BE2C (cell line): ENCODE measurements around the gene REEP2.

Source experiments
- DNase-seq: peaks from one replicate; pipeline ENCODE4 v3.0.0-alpha.2; 2020
- H3K27me3 ChIP-seq: fragments of 250-450 bp; sonication (Bioruptor Pico); 2 replicates; pipeline ENCODE4 v1.5.1; 2020; ENCODE audit warnings: mild to moderate bottlenecking
- H3K36me3 ChIP-seq: fragments of 250-450 bp; sonication (Bioruptor Pico); 2 replicates; pipeline ENCODE4 v1.5.1; 2020; ENCODE audit warnings: mild to moderate bottlenecking
- H3K4me1 ChIP-seq: fragments of 250-450 bp; sonication (Bioruptor Pico); 2 replicates; pipeline ENCODE4 v1.5.1; 2020
- H3K4me3 ChIP-seq: 2 replicates; pipeline ENCODE4 v1.5.1; 2011; ENCODE audit warnings: low read depth, low read length
- H3K9me3 ChIP-seq: fragments of 250-450 bp; sonication (Bioruptor Pico); 2 replicates; pipeline ENCODE4 v1.5.1; 2020
- TF ChIP-seq, protein P1 (sequence below): IDR thresholded peaks from 2 replicates; pipeline ENCODE4 v1.5.1; 2012; ENCODE audit warnings: mild to moderate bottlenecking, low read depth, low read length

The REEP2 gene

DNA sequence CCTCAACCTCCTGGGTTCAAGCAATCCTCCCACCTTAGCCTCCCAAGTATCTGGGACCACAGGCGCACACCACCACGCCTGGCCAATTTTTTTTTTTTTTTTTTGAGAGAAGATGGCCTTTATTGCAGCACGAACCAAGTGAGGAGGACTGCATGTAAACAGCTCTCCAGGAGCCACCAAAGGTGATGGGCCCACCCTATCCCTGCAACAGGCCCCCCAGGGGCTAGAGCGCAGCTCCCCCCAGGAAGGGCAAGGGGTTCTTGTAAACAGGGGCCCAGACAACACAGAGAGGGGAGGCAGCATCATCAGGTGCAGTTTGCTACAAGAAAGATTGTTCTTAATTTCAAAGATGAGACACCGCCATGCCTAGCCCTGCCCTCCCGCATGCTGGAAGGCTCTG, 13.9 kb downstream of the REEP2 start:
- Histone ChIP-seq H3K36me3 (no peaks in the 10 kb centered on the region), H3K27me3 (no peaks in the 10 kb centered on the region), H3K4me3 (no peak overlapping the region), H3K9me3 (no peaks in the 10 kb centered on the region), H3K4me1 (peaks cover 12% of the 10 kb centered on the region)
- DNase-seq = no peak
- TF ChIP-seq, protein P1, sequence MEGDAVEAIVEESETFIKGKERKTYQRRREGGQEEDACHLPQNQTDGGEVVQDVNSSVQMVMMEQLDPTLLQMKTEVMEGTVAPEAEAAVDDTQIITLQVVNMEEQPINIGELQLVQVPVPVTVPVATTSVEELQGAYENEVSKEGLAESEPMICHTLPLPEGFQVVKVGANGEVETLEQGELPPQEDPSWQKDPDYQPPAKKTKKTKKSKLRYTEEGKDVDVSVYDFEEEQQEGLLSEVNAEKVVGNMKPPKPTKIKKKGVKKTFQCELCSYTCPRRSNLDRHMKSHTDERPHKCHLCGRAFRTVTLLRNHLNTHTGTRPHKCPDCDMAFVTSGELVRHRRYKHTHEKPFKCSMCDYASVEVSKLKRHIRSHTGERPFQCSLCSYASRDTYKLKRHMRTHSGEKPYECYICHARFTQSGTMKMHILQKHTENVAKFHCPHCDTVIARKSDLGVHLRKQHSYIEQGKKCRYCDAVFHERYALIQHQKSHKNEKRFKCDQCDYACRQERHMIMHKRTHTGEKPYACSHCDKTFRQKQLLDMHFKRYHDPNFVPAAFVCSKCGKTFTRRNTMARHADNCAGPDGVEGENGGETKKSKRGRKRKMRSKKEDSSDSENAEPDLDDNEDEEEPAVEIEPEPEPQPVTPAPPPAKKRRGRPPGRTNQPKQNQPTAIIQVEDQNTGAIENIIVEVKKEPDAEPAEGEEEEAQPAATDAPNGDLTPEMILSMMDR = no peak

DNA sequence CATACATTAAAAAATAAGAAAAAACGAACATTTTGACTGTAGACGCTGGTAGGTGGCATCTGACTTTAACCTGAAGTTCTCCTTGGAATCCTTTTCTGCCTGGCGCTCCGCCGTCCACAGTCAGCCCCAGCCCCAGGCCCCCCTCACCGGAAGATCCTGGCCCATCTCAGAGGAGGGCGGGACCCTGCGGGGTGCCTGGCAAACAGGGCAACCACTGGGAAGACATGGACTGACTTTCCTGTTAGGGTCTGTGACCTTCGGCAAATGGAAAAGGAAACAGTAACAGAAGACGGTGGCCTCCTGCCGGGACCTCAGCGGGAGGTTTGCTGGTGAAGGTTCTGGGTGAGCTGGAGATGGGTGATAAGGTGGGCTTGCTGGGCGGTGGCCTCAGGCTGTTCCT, 14.7 kb downstream of the REEP2 start:
- Histone ChIP-seq H3K9me3 (no peaks in the 10 kb centered on the region), H3K27me3 (no peaks in the 10 kb centered on the region), H3K4me3 (no peak overlapping the region), H3K4me1 (peaks cover 12% of the 10 kb centered on the region), H3K36me3 (no peaks in the 10 kb centered on the region)
- TF ChIP-seq, protein P1 = no peak
- no peak for DNase-seq

DNA sequence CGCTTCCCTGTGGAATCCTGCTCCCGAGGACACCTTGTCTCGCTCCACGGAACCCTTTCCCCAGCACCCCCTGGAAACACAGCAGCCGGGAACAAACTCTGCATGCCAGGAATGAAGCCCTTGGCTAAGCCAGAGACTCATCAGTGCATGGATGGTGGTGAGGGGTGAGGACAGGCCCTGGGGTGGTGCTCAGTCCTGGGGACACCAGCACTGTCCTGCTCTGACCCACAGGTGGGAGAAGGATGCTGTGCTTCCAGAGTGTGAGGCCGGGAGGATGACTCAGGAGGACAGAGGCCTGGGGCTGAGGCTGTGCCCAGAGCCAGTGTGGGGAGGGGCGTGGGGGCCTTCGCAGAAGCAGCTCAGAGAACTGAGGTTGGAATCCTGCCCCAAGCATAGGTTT, 15.3 kb downstream of the REEP2 start:
- H3K4me3 ChIP-seq = no peak overlapping the region
- no peaks in the 10 kb centered on the region for H3K9me3 ChIP-seq
- no peak for DNase-seq
- TF ChIP-seq, protein P1 = no peak
- H3K36me3 ChIP-seq = no peaks in the 10 kb centered on the region
- H3K27me3 ChIP-seq = no peaks in the 10 kb centered on the region
- H3K4me1 ChIP-seq = peaks cover 7% of the 10 kb centered on the region

DNA sequence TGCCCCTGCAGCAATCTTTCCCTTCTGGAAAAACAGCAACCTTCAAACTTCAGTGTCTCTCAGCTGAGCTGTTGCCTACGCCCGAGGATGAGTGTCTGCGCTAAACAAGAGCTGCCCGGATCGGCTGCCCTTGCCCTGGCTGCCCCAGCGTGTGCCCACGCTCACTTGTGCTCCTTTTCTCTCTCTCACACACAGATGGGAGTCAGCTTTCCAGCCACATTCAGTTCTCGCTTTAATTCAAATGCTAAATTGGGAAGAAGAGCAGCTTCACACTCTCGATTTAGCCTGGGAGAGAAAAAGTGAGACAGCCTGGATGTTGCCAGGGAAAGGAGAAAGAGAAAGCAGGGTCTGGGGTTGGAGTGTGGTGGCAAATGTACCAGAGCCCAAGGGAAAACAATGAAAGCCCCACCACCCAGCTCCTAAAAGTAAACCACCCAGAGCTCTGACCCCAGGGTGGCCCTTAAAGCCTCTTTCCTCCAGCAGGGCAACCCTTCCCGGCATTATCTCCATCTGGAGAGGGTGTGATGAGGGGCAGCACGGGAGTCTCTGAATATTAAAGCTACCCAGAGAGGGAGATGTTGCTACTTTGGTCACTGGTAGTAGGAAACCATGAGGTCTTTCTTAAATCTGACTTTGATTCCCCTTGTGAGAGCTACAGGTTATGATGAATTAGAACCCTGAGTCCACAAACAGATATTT, 16.5 kb downstream of the REEP2 start:
- Histone ChIP-seq H3K9me3 (no peaks in the 10 kb centered on the region), H3K27me3 (no peaks in the 10 kb centered on the region), H3K36me3 (no peaks in the 10 kb centered on the region), H3K4me1 (no peaks in the 10 kb centered on the region), H3K4me3 (no peak overlapping the region)
- no peak for DNase-seq
- TF ChIP-seq, protein P1 = no peak

DNA sequence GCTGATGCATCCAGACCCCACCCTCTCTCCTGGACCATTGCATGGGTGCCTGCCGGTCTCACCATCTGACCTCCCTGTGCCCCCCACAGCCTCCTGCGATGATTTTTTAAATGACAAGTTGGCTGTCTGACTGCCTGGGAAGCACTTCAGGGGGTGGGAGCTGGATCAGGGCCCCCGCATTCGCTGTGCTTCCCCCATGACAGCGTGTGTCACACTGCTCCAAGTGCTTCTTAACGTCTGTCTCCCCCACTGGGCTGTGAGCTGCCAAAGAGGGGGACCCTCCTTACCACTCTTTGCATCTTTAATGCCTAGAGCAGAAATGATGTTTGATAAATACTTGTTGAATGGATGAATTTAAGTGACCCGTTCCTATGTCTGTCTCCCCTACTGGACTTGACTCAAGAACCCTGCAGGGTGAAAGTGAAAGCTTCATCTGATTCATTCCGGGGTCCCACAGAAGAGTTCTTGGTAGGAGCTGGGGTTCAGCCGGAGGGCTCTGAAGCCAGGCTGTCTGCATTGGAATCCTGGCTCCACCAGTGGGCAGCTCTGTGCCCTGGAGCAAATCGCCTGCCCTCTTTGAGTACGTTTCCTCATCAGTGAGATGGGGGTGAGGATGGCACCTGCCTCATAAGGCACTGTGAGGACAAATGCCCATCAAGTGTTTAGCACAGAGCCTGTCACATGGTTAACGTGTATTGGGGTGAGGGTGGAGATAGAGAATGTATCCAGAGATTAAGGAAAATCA, 18.8 kb downstream of the REEP2 start:
- Histone ChIP-seq H3K4me3 (no peak overlapping the region), H3K9me3 (no peaks in the 10 kb centered on the region), H3K36me3 (no peaks in the 10 kb centered on the region), H3K27me3 (no peaks in the 10 kb centered on the region), H3K4me1 (no peaks in the 10 kb centered on the region)
- no peak for DNase-seq
- TF ChIP-seq, protein P1 = peak; percentile 7; the same call in 1 of the 2 replicates

DNA sequence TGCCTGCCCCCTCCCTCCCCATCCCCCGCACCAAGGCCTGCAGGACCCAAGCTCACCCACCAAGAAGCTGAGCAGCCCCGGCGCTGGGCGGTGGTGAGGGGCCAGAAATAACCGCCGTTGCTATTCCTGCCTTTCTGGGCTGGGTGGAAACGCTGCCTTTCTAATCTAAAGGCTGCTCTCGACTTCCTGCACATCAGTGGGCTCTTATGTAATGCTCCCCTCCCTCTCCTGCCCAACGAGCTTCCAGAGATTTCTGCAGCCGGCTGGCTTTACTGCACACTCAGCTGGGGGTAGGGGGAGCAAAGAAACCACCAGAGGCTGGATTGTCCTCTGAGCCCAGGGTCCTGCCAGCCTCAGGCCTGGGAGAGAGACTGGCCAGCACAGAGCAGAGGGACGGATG, 19.5 kb downstream of the REEP2 start:
- TF ChIP-seq, protein P1 = no peak
- Histone ChIP-seq H3K36me3 (no peaks in the 10 kb centered on the region), H3K27me3 (no peaks in the 10 kb centered on the region), H3K4me3 (no peak overlapping the region), H3K9me3 (no peaks in the 10 kb centered on the region), H3K4me1 (no peaks in the 10 kb centered on the region)
- no peak for DNase-seq
